Measurements from ENCODE around the gene KLK5. TPM values are rescaled to one million over a fixed set of nuclear protein-coding genes. Genes with fewer than 3 reads are reported as not detected.

The KLK5 gene, protein sequence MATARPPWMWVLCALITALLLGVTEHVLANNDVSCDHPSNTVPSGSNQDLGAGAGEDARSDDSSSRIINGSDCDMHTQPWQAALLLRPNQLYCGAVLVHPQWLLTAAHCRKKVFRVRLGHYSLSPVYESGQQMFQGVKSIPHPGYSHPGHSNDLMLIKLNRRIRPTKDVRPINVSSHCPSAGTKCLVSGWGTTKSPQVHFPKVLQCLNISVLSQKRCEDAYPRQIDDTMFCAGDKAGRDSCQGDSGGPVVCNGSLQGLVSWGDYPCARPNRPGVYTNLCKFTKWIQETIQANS
- 0.34 TPM in 1 of 2 replicates, not detected in the other for total RNA-seq

DNA sequence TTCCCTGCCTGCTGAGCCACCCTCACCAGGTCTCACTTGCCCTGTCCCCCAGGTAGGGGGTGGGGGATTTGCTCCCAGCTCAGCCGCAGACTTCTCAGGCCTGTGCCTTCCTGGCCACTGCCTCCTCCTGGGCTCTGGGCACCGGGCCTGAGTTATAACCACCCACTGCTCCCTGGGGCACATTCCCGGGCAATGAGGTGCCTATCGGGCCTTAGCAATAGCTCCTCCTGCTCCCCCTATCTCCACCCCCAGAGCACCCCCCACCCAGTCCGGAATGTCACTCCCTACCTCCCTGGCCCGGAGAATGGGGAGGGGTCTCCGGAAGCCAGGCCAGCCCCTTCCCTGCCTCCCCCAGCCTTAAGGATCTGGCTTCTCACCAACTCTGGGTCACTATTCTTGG, at the start of gene KLK5:
TSS of gene KLK5 (minus strand) at position 129 of the 400 bp plus-strand sequence. CDS start 381 bp downstream, outside the sequence.

DNA sequence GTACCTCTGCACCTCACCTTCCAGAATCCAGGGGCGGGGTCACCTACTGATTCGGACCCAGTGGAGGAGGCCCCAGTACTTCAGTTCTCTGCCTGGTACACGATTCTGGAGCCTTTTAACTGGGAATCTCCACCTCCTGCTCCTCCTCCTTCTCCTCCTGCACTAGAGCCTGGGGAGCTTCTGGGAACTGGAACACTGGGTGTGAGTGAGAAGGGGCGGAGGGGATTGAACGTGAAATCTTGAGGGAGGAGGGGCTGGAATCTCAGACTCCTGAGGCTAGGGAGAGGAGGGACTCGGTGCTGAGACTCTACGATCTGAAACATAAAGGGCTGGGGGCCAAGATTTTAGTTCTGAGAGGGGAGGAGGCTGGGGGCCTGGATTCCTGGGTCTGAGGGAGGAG, 48.7 kb upstream of the KLK5 start, which contains the start of gene KLK8:
TSS of gene KLK8 (minus strand) at position 90 of the 400 bp plus-strand sequence. CDS start 437 bp downstream, outside the sequence.

DNA sequence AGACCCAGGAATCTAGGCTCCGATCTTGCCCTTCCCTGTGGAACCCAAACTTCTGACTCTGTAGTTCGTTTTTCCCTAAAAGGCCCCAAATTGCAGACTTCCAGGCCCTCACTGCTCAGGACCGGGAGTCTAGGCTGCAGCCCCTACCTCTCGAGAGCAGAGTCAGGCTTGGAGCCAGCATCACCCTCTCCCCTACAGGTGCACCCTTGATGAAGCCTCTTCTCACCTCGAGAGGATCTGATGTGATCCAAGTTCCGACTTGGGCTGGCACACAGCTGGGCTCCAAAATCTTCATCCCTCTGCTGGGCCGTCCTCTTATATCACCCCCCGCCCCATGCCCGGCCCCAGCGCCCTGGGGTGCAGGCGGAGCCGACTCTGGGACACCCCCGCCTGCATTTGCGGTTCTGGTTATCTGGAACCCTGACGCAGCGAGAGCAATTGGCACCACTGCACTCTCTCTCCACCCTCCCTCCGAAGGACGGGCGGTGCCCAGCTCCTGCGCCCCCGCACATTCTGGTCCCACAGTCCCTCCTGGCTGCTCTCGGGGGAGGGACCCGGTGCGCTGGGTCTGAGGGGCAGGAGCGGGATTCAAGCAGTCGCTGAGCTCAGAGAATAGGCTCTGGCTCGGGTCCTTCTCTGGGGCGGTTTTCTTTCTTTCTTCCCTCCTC, 30.9 kb upstream of the KLK5 start, which contains the start of gene KLK7:
TSS of gene KLK7 (minus strand) at position 293 of the 668 bp plus-strand sequence. CDS start 1,518 bp downstream, outside the sequence.

DNA sequence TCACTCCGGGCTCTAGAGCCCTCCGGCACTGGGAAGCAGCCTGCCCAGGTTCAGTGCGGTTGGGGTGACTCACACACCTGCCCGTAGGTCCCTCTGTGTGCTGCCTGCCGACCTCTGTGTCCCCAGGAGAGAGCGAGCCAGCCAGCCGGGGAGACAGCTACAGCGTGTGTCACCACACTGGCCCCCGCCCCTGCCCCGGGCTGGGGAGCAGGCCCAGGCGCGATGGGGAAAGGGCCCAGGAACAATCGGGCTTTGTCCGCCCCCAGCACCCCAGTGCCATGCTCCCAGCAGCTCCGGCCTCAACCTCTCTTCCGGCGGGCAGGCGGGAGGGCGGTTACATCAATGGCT, 16.5 kb upstream of the KLK5 start, which contains the start of gene KLK6:
TSS of gene KLK6 (minus strand) at position 179 of the 348 bp plus-strand sequence. CDS start 1,487 bp downstream, outside the sequence.

DNA sequence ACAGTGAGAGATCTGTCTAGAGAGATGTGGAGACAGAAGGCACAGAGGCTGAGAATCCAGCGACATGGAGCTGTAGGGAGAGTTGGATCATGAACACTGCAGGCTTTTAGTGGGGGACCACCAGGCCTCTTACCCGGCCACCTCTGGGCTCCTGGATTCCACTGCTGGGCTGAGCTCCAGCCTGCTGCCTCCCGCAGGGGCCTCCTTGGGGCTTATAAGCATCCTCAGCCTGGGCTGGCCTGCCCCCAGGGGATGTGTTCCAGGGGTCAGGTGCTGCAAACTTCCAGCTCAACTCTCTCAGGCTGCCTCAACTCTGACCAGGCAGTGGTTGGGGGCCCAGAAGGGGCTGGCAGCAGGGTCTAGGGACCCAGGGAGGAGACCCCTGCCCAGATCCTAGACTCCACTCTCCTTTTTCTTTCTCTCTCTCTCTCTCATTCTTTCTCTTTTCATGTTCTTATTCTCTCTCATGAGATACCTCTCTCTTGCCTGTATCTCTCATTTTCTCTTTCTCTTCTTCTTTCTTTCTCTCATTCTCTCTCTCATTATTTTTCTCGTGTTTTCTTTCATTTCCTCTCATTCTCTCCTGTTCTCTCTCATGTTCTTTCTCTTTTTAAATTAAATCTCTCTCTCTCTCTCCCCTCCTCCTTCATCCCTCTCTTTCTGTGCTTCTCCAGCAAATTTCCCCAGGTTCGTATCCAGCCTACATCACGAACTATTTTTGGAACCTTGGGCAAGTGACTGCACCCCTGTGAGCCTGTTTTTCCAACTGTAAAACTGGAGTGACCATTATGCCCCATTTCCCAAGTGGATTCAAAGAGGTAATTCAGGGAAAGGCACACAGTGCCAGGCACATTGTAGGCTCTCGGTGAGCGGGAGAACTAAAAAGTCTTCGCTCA, 41.4 kb downstream of the KLK5 start, which contains the start of gene KLK4:
TSS of gene KLK4 (minus strand) at position 190 of the 896 bp plus-strand sequence. CDS start 657 bp downstream, outside the sequence.

Other genes starting within 250 kb of the KLK5 start
- 0.60 and 3.3 TPM in 2 replicates for gene SHANK1, start 233.2 kb downstream of the KLK5 start, total RNA-seq
- gene CLEC11A, start 229.7 kb downstream of the KLK5 start, total RNA-seq: 21.3 and 46.3 TPM in 2 replicates
- not detected in 2 replicates for gene GPR32, start 182.6 kb downstream of the KLK5 start, total RNA-seq
- not detected in 2 replicates for gene ACP4, start 162.6 kb downstream of the KLK5 start, total RNA-seq
- gene KLK1, start 129.3 kb downstream of the KLK5 start, total RNA-seq: not detected in 2 replicates
- 0.09 TPM in 1 of 2 replicates, not detected in the other for gene KLK15, start 119.5 kb downstream of the KLK5 start, total RNA-seq
- 0.09 TPM in 1 of 2 replicates, not detected in the other for gene KLK3, start 98.1 kb downstream of the KLK5 start, total RNA-seq
- not detected in 2 replicates for gene KLK2, start 79.6 kb downstream of the KLK5 start, total RNA-seq
- gene KLK4, start 41.6 kb downstream of the KLK5 start, total RNA-seq: not detected in 2 replicates
- gene KLK6, start 16.6 kb upstream of the KLK5 start, total RNA-seq: not detected in 2 replicates
- gene KLK7, start 30.9 kb upstream of the KLK5 start, total RNA-seq: not detected in 2 replicates
- not detected in 2 replicates for gene KLK8, start 48.6 kb upstream of the KLK5 start, total RNA-seq
- gene KLK10, start 66.7 kb upstream of the KLK5 start, total RNA-seq: not detected in 2 replicates
- 0.17 TPM in 1 of 2 replicates, not detected in the other for gene KLK11, start 73.6 kb upstream of the KLK5 start, total RNA-seq
- gene KLK12, start 82.0 kb upstream of the KLK5 start, total RNA-seq: not detected in 2 replicates
- not detected in 2 replicates for gene KLK13, start 112.1 kb upstream of the KLK5 start, total RNA-seq
- not detected in 2 replicates for gene KLK14, start 129.8 kb upstream of the KLK5 start, total RNA-seq
- 2.4 and 4.3 TPM in 2 replicates for gene CTU1, start 155.4 kb upstream of the KLK5 start, total RNA-seq
- under 0.01 TPM in 1 of 2 replicates, not detected in the other for gene SIGLEC9, start 171.9 kb upstream of the KLK5 start, total RNA-seq
- gene SIGLEC7, start 189.3 kb upstream of the KLK5 start, total RNA-seq: not detected in 2 replicates